H9 (cell line): ENCODE measurements around the gene SH3BP2. TPM values are rescaled to one million over a fixed set of nuclear protein-coding genes. Genes with fewer than 3 reads are reported as not detected.

Source experiments
- DNase-seq: peaks from one replicate; pipeline ENCODE4 v3.0.0-alpha.2; 2017
- H2AFZ ChIP-seq: one replicate; pipeline ENCODE4 v1.6.1; 2013; ENCODE audit warnings: mild to moderate bottlenecking, low read length, control low read depth, moderate library complexity
- H2AK5ac ChIP-seq: 2 replicates; pipeline ENCODE4 v1.6.1; 2013; ENCODE audit warnings: low read length, control low read depth, mixed read lengths; ENCODE audit not compliant: insufficient read length
- H2BK120ac ChIP-seq: one replicate; pipeline ENCODE4 v1.6.1; 2013; ENCODE audit warnings: low read depth, mild to moderate bottlenecking, low read length, control low read depth, inconsistent platforms; ENCODE audit not compliant: poor library complexity, severe bottlenecking
- H2BK12ac ChIP-seq: 2 replicates; pipeline ENCODE4 v1.6.1; 2013; ENCODE audit warnings: low read length, control low read depth, mixed read lengths, low read depth; ENCODE audit not compliant: insufficient read length
- H2BK15ac ChIP-seq: 2 replicates; pipeline ENCODE4 v1.6.1; 2013; ENCODE audit warnings: low read depth, low read length, control low read depth
- H2BK20ac ChIP-seq: one replicate; pipeline ENCODE4 v1.6.1; 2013; ENCODE audit warnings: low read depth, mild to moderate bottlenecking, low read length, control low read depth, inconsistent platforms; ENCODE audit not compliant: poor library complexity, severe bottlenecking
- H2BK5ac ChIP-seq: 2 replicates; pipeline ENCODE4 v1.6.1; 2013; ENCODE audit warnings: low read length, control low read depth, mixed read lengths; ENCODE audit not compliant: insufficient read length
- H3K14ac ChIP-seq: 2 replicates; pipeline ENCODE4 v1.6.1; 2013; ENCODE audit warnings: low read length, control low read depth; ENCODE audit not compliant: insufficient read depth
- H3K18ac ChIP-seq: 2 replicates; pipeline ENCODE4 v1.6.1; 2013; ENCODE audit warnings: low read depth, mild to moderate bottlenecking, mixed read lengths, low read length, control low read depth; ENCODE audit not compliant: insufficient read length
- H3K23ac ChIP-seq: 2 replicates; pipeline ENCODE4 v1.6.1; 2013; ENCODE audit warnings: low read length, control low read depth, mixed read lengths, low read depth; ENCODE audit not compliant: insufficient read length
- H3K23me2 ChIP-seq: 2 replicates; pipeline ENCODE4 v1.6.1; 2013; ENCODE audit warnings: low read depth, mild to moderate bottlenecking, mixed read lengths, low read length, control low read depth; ENCODE audit not compliant: insufficient read length, poor library complexity, severe bottlenecking
- H3K27ac ChIP-seq: 2 replicates; pipeline ENCODE4 v1.5.1; 2013; ENCODE audit warnings: low read length, control low read depth, mixed read lengths, low read depth; ENCODE audit not compliant: insufficient read length
- H3K27me3 ChIP-seq: 2 replicates; pipeline ENCODE4 v1.6.1; 2013; ENCODE audit warnings: low read length, control low read depth, inconsistent platforms; ENCODE audit not compliant: insufficient read depth
- H3K4ac ChIP-seq: 2 replicates; pipeline ENCODE4 v1.6.1; 2013; ENCODE audit warnings: low read depth, mild to moderate bottlenecking, control low read depth, inconsistent platforms, low read length, moderate library complexity
- H3K4me1 ChIP-seq: 2 replicates; pipeline ENCODE4 v1.6.1; 2013; ENCODE audit warnings: low read length, control low read depth, inconsistent platforms; ENCODE audit not compliant: insufficient read depth
- H3K4me2 ChIP-seq: 2 replicates; pipeline ENCODE4 v1.6.1; 2013; ENCODE audit warnings: low read length, control low read depth, mixed read lengths; ENCODE audit not compliant: insufficient read length, insufficient read depth
- H3K56ac ChIP-seq: 2 replicates; pipeline ENCODE4 v1.6.1; 2013; ENCODE audit warnings: low read depth, mild to moderate bottlenecking, mixed read lengths, low read length, control low read depth; ENCODE audit not compliant: insufficient read length
- H3K79me1 ChIP-seq: 2 replicates; pipeline ENCODE4 v1.6.1; 2013; ENCODE audit warnings: low read depth, mild to moderate bottlenecking, moderate library complexity, low read length, control low read depth, inconsistent platforms; ENCODE audit not compliant: insufficient read depth, poor library complexity, severe bottlenecking
- H3K79me2 ChIP-seq: 2 replicates; pipeline ENCODE4 v1.6.1; 2013; ENCODE audit warnings: low read length, control low read depth, inconsistent platforms; ENCODE audit not compliant: insufficient read depth
- H3K9ac ChIP-seq: 2 replicates; pipeline ENCODE4 v1.6.1; 2013; ENCODE audit warnings: low read length, control low read depth, mixed read lengths; ENCODE audit not compliant: insufficient read length; ENCODE audit errors: extremely low read depth
- H3K9me3 ChIP-seq: one replicate; pipeline ENCODE4 v1.6.1; 2013; ENCODE audit warnings: low read depth, low read length, inconsistent platforms; ENCODE audit not compliant: control insufficient read depth
- H3T11ph ChIP-seq: one replicate; pipeline ENCODE4 v1.6.1; 2013; ENCODE audit warnings: mild to moderate bottlenecking, low read length, control low read depth, inconsistent platforms
- H4K20me1 ChIP-seq: one replicate; pipeline ENCODE4 v1.6.1; 2013; ENCODE audit not compliant: control insufficient read depth, insufficient read length, insufficient read depth
- H4K5ac ChIP-seq: 2 replicates; pipeline ENCODE4 v1.6.1; 2013; ENCODE audit warnings: low read depth, mild to moderate bottlenecking, mixed read lengths, low read length, control low read depth; ENCODE audit not compliant: insufficient read length
- H4K8ac ChIP-seq: replicated peaks from 2 replicates; pipeline ENCODE4 v1.6.1; 2013; ENCODE audit warnings: low read length, control low read depth, mixed read lengths, low read depth; ENCODE audit not compliant: insufficient read length
- H4K91ac ChIP-seq: 2 replicates; pipeline ENCODE4 v1.6.1; 2013; ENCODE audit warnings: low read depth, mild to moderate bottlenecking, moderate library complexity, mixed read lengths, low read length, control low read depth; ENCODE audit not compliant: insufficient read length
- H3K27ac Mint-ChIP-seq, 3 experiments: 2 replicates in 2 of 3; 3 replicates in 1 of 3; pipeline ENCODE4 v1.8.0; 2020 to 2021; ENCODE audit warnings: mixed read lengths in 3 of 3, mild to moderate bottlenecking in 1 of 3, moderate library complexity in 1 of 3
- H3K27me3 Mint-ChIP-seq: 2 replicates; pipeline ENCODE4 v1.8.0; 2021; ENCODE audit warnings: low read depth, mild to moderate bottlenecking, moderate library complexity, mixed read lengths
- H3K36me3 Mint-ChIP-seq, 3 experiments: 2 replicates in 2 of 3; 3 replicates in 1 of 3; pipeline ENCODE4 v1.8.0; 2020 to 2021; ENCODE audit warnings: low read depth in 3 of 3, mixed read lengths in 3 of 3; ENCODE audit not compliant: insufficient read depth in 1 of 3
- H3K4me1 Mint-ChIP-seq, 2 experiments: 2 replicates each; pipeline ENCODE4 v1.8.0; 2020; ENCODE audit warnings: mixed read lengths in 2 of 2
- H3K4me3 Mint-ChIP-seq, 2 experiments: 2 replicates in 1 of 2; 3 replicates in 1 of 2; pipeline ENCODE4 v1.8.0; 2020 to 2021; ENCODE audit warnings: mild to moderate bottlenecking in 2 of 2, mixed read lengths in 2 of 2, moderate library complexity in 1 of 2
- H3K9me3 Mint-ChIP-seq, 2 experiments: 2 replicates in 1 of 2; 3 replicates in 1 of 2; pipeline ENCODE4 v1.8.0; 2020; ENCODE audit warnings: mild to moderate bottlenecking in 2 of 2, mixed read lengths in 2 of 2, moderate library complexity in 1 of 2
- CTCF ChIP-seq: fragments of 200-600 bp; sonication (generic); conservative IDR thresholded peaks from 3 replicates; pipeline ENCODE4 v1.8.0; 2021; ENCODE audit warnings: antibody characterized with exemption, mild to moderate bottlenecking
- WGBS: extraction: QIAGEN DNeasy Blood & Tissue Kit; methylation state at CpG from one replicate; pipeline ENCODE4 v1.1.7; 2013; ENCODE audit warnings: missing lambda C conversion rate, low lambda C conversion rate, mixed read lengths; ENCODE audit not compliant: insufficient read length; ENCODE audit errors: extremely low coverage; 5-methylcytosine and 5-hydroxymethylcytosine counted together
- total RNA-seq: library from RNA; stranded (reverse); gene quantifications from 2 replicates; pipeline ENCODE4 v1.2.1, GENCODE V29; 2021

SH3BP2 gene
- total RNA-seq, 1 experiment from 2014 or later, result 37.6 TPM

GRCh38 chr4:2832309-2832980 lies 39.6 kb downstream of the SH3BP2 start:
- no peak overlapping the region for H3T11ph ChIP-seq
- no peak overlapping the region for H3K9ac ChIP-seq
- H3K4me1 Mint-ChIP-seq, result peaks cover 5 to 11% of the 10 kb centered on the region in 2 experiments
- peak overlapping the region in 1 of 3 experiments; percentile 86; a peak in 1 of 7 replicates for H3K27ac Mint-ChIP-seq
- no peaks in the 10 kb centered on the region for H3K27me3 Mint-ChIP-seq
- no peak overlapping the region for H2BK5ac ChIP-seq
- no peak overlapping the region for H2BK12ac ChIP-seq
- no peak overlapping the region for H3K18ac ChIP-seq
- H2AK5ac ChIP-seq, result no peak overlapping the region
- no peak overlapping the region for H3K27ac ChIP-seq
- no peak for TF ChIP-seq CTCF
- H3K9me3 ChIP-seq, result no peaks in the 10 kb centered on the region
- H3K4ac ChIP-seq, result no peak overlapping the region
- no peaks in the 10 kb centered on the region for H3K23me2 ChIP-seq
- H3K79me1 ChIP-seq, result no peaks in the 10 kb centered on the region
- no peaks in the 10 kb centered on the region; the same call in 1 of the 2 replicates for H3K4me1 ChIP-seq
- H3K79me2 ChIP-seq, result no peaks in the 10 kb centered on the region
- H3K4me2 ChIP-seq, result no peak overlapping the region
- no peak overlapping the region for H4K8ac ChIP-seq
- peaks cover 4% of the 10 kb centered on the region for H4K20me1 ChIP-seq
- no peak overlapping the region for H4K5ac ChIP-seq
- peaks cover 8 to 47% (median 41%) of the 10 kb centered on the region in 3 experiments; a peak in 6 of 7 replicates for H3K36me3 Mint-ChIP-seq
- no peak overlapping the region for H3K23ac ChIP-seq
- H3K14ac ChIP-seq, result no peak overlapping the region
- WGBS, result no CpG with 5 or more reads among the region's 20 CpGs
- H2BK15ac ChIP-seq, result no peak overlapping the region
- no peaks in the 10 kb centered on the region for H3K27me3 ChIP-seq
- H3K56ac ChIP-seq, result no peak overlapping the region
- no peak overlapping the region for H2AFZ ChIP-seq
- no peaks in the 10 kb centered on the region for H3K9me3 Mint-ChIP-seq
- H4K91ac ChIP-seq, result no peak overlapping the region
- no peak overlapping the region for H2BK120ac ChIP-seq
- no peak overlapping the region; a peak in 1 of 5 replicates for H3K4me3 Mint-ChIP-seq
- no peak for DNase-seq
- no peak overlapping the region for H2BK20ac ChIP-seq
